Right cardiac atrium (tissue), 5 donors: ENCODE data around the gene CIAO2A. TPM values are rescaled to one million over a fixed set of nuclear protein-coding genes. Genes with fewer than 3 reads are reported as not detected.
A peak's percentile ranks its signal among the peaks of the same experiment; 100 is the strongest.

Experiments used
- ATAC-seq, 2 donors: fragments of 200-7000 bp; cut with Tn5 transposase; one replicate each; pipeline versions ENCODE4 v1.8.0 to v1.9.1; 2020; ENCODE audit warnings: moderate library complexity in 2 of 2, mild to moderate bottlenecking in 1 of 2
- DNase-seq, 3 donors: peaks; one replicate each; pipeline ENCODE4 v3.0.0-alpha.2; 2020
- H3K27ac ChIP-seq: one replicate; pipeline ENCODE4 v1.5.1; 2013; ENCODE audit warnings: mild to moderate bottlenecking, low read length, control low read depth, moderate library complexity
- H3K27me3 ChIP-seq: one replicate; pipeline ENCODE4 v1.6.1; 2013; ENCODE audit not compliant: control insufficient read depth, insufficient read depth
- H3K4me1 ChIP-seq: one replicate; pipeline ENCODE4 v1.6.1; 2013; ENCODE audit warnings: low read length; ENCODE audit not compliant: control insufficient read depth, insufficient read depth
- H3K4me3 ChIP-seq: one replicate; pipeline ENCODE4 v1.5.1; 2013; ENCODE audit warnings: low read length, control low read depth
- H3K9me3 ChIP-seq: one replicate; pipeline ENCODE4 v1.6.1; 2013; ENCODE audit warnings: low read length; ENCODE audit not compliant: control insufficient read depth
- WGBS: extraction: QIAGEN DNeasy Blood & Tissue Kit; methylation state at CpG from one replicate; pipeline ENCODE4 v1.1.7; 2013; 5-methylcytosine and 5-hydroxymethylcytosine counted together
- intact Hi-C, 4 donors: fragments of 100-400 bp; cut with DNase I; formaldehyde crosslinking; loops; one replicate each; pipeline versions ENCODE4 v1.11.0 to v1.14.0; 2022 to 2023
- polyA plus RNA-seq: library from polyadenylated mRNA; stranded (reverse); fragments of 200-250 nt; gene quantifications from one replicate; pipeline ENCODE4 v1.2.3, GENCODE V29; 2013
- total RNA-seq, 4 donors: library from RNA; stranded (reverse); fragmentation: NEBNext Ultra II Directional; extraction: Animal tissue kit (Norgen Biotek cat#: 25700); gene quantifications; one replicate each; pipeline ENCODE4 v1.2.1, GENCODE V29; 2021
- donor health status: healthy with polysubstance abuse.
- donor health status: DM: no; HTN: yes; CAD: no.
- donor health status: DM: no; HTN: no; CAD: no.
- donor health status: DM: no; HTN: yes; CAD: no; lungs with severe emphysema.
- donor health status: DM: yes; HTN: yes; CAD: no.

Gene CIAO2A
- total and polyA plus RNA-seq, 5 donors: 43.9 to 82.7 (median 55.7) TPM

DNA sequence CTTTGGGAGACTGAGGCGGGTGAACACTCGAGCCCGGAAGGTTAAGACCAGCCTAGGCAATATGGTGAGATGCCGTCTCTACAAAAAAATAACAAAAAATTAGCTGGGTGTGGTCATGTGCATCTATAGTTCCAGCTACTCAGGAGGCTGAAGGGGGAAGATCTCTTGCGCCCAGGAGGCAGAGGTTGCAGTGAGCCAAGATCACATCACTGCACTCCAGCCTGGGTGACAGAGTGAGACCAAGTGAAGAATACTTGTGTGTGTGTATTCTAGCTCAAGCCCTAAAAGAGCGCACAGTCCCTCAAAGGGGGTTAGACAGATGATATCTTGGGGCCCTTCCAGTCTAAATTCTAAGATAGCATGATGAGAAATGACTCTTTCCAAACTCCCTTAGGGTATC, 71.1 kb downstream of the CIAO2A start:
- intact Hi-C loops: no loop called here
- no peak overlapping the region for H3K4me3 ChIP-seq
- peak overlapping the region; percentile 9 for H3K27ac ChIP-seq
- no peaks in the 10 kb centered on the region for H3K27me3 ChIP-seq
- no peaks in the 10 kb centered on the region for H3K9me3 ChIP-seq
- DNase-seq: no peak
- peaks cover 10% of the 10 kb centered on the region for H3K4me1 ChIP-seq
- ATAC-seq: no peak
- WGBS: 98% methylated on average over 6 of the region's 6 CpGs

Other genes starting within 250 kb of the CIAO2A start
- gene DAPK2, start 47.4 kb downstream of the CIAO2A start, total RNA-seq: 10 to 100 TPM; 83.5 to 95.1 (median 88.1) TPM
- 48.8 TPM for gene DAPK2, start 47.4 kb downstream of the CIAO2A start, polyA plus RNA-seq
- 100 to 1,000 TPM in 3 of 4 donors, 10 to 100 TPM in 1; 99.2 to 149 (median 105) TPM for gene SNX1, start 2.1 kb upstream of the CIAO2A start, total RNA-seq
- gene SNX1, start 2.1 kb upstream of the CIAO2A start, polyA plus RNA-seq: 54.1 TPM
- 100 to 1,000 TPM in 1 of 4 donors, 10 to 100 TPM in 3; 56.2 to 114 (median 62.6) TPM for gene SNX22, start 57.9 kb upstream of the CIAO2A start, total RNA-seq
- 74.0 TPM for gene SNX22, start 57.9 kb upstream of the CIAO2A start, polyA plus RNA-seq
- 100 to 1,000 TPM; 131 to 263 (median 186) TPM for gene PPIB, start 69.2 kb upstream of the CIAO2A start, total RNA-seq
- 209 TPM for gene PPIB, start 69.2 kb upstream of the CIAO2A start, polyA plus RNA-seq